Vagina (tissue), 2 donors: ENCODE results near the gene SREK1IP1. TPM values are rescaled to one million over a fixed set of nuclear protein-coding genes. Genes with fewer than 3 reads are reported as not detected.

Source experiments
- DNase-seq, 2 donors: peaks; one replicate each; pipeline ENCODE4 v3.0.0-alpha.2; 2017; ENCODE audit errors: extremely low spot score in 2 of 2
- H3K27ac ChIP-seq: fragments of 200-600 bp; sonication (generic); one replicate; pipeline ENCODE4 v1.5.1; 2019
- H3K27me3 ChIP-seq: fragments of 200-600 bp; sonication (generic); one replicate; pipeline ENCODE4 v1.5.1; 2019
- H3K36me3 ChIP-seq, 2 donors: fragments of 200-600 bp; sonication (generic); one replicate each; pipeline ENCODE4 v1.5.1; 2017 to 2019
- H3K4me1 ChIP-seq: fragments of 200-600 bp; sonication (generic); one replicate; pipeline ENCODE4 v1.5.1; 2019
- H3K4me3 ChIP-seq, 2 donors: fragments of 200-600 bp; sonication (generic); 1 replicate in 1 of 2; 2 replicates in 1 of 2; pipeline ENCODE4 v1.5.1; 2016 to 2019
- H3K9me3 ChIP-seq: fragments of 200-600 bp; sonication (generic); one replicate; pipeline ENCODE4 v1.5.1; 2019
- CTCF ChIP-seq, 3 experiments: fragments of 450-650 bp in 2 of 3; fragments of 200-600 bp in 1 of 3; sonication (generic) in 1 of 3; IDR thresholded peaks; one replicate each; pipeline ENCODE4 v1.5.1; 2017 to 2019; ENCODE audit warnings: antibody characterized with exemption in 3 of 3, mild to moderate bottlenecking in 2 of 3, moderate library complexity in 2 of 3
- POLR2A ChIP-seq, 2 donors: fragments of 450-650 bp; IDR thresholded peaks; one replicate each; pipeline ENCODE4 v1.6.1; 2017; ENCODE audit warnings: antibody characterized with exemption in 2 of 2, mild to moderate bottlenecking in 2 of 2, moderate library complexity in 2 of 2
- POLR2AphosphoS5 ChIP-seq, 2 donors: sonication (generic); formaldehyde crosslinking; IDR thresholded peaks; one replicate each; pipeline ENCODE4 v1.9.0; 2017; ENCODE audit warnings: antibody characterized with exemption in 2 of 2, mild to moderate bottlenecking in 2 of 2, low read depth in 1 of 2; ENCODE audit not compliant: insufficient read depth in 1 of 2
- intact Hi-C: fragments of 100-400 bp; cut with DNase I; formaldehyde crosslinking; loops from one replicate; pipeline ENCODE4 v1.15.1; 2023
- total RNA-seq: library from RNA; depleted of rRNA; stranded (reverse); fragments of >200 nt; gene quantifications from one replicate; pipeline ENCODE4 v1.2.3, GENCODE V29; 2016

Gene SREK1IP1
- total RNA-seq, 1 donor from 2014 or later, result 6.6 TPM

GRCh38 chr5:64767959-64768357 lies 533 bp downstream of the SREK1IP1 start:
- no peak for DNase-seq
- Histone ChIP-seq H3K36me3 (no peaks in the 10 kb centered on the region), H3K4me1 (peaks cover 53% of the 10 kb centered on the region), H3K9me3 (no peaks in the 10 kb centered on the region), H3K27me3 (no peaks in the 10 kb centered on the region), H3K27ac (peak overlapping the region; percentile 84), H3K4me3 (peak overlapping the region; percentile 63 to 70)
- intact Hi-C loops, result no loop called here
- TF ChIP-seq CTCF (IDR thresholded peaks at IDR 0.05), result no peak
- no peak for TF ChIP-seq POLR2AphosphoS5 (IDR thresholded peaks at IDR 0.05; ENCODE audit: insufficient read depth in 1 of 2, low read depth in 1 of 2)
- TF ChIP-seq POLR2A (IDR thresholded peaks at IDR 0.05), result no peak

GRCh38 chr5:64766941-64767340 lies 1.6 kb downstream of the SREK1IP1 start:
- H3K36me3 ChIP-seq, result no peaks in the 10 kb centered on the region
- H3K4me3 ChIP-seq, result peak overlapping the region; percentile 63 to 70
- DNase-seq, result no peak
- peaks cover 53% of the 10 kb centered on the region for H3K4me1 ChIP-seq
- H3K27ac ChIP-seq, result no peak overlapping the region
- H3K9me3 ChIP-seq, result no peaks in the 10 kb centered on the region
- no peak for TF ChIP-seq POLR2A (IDR thresholded peaks at IDR 0.05)
- TF ChIP-seq CTCF (IDR thresholded peaks at IDR 0.05), result no peak
- TF ChIP-seq POLR2AphosphoS5 (IDR thresholded peaks at IDR 0.05; ENCODE audit: insufficient read depth in 1 of 2, low read depth in 1 of 2), result no peak
- intact Hi-C loops, result no loop called here
- no peaks in the 10 kb centered on the region for H3K27me3 ChIP-seq

GRCh38 chr5:64765804-64766504 lies 2.5 kb downstream of the SREK1IP1 start:
- no peaks in the 10 kb centered on the region for H3K9me3 ChIP-seq
- peaks cover 50% of the 10 kb centered on the region for H3K4me1 ChIP-seq
- H3K36me3 ChIP-seq, result no peaks in the 10 kb centered on the region
- intact Hi-C loops, result no loop called here
- no peak for DNase-seq
- H3K4me3 ChIP-seq, result no peak overlapping the region
- no peaks in the 10 kb centered on the region for H3K27me3 ChIP-seq
- TF ChIP-seq POLR2A (IDR thresholded peaks at IDR 0.05), result no peak
- TF ChIP-seq CTCF (IDR thresholded peaks at IDR 0.05), result no peak
- TF ChIP-seq POLR2AphosphoS5 (IDR thresholded peaks at IDR 0.05; ENCODE audit: insufficient read depth in 1 of 2, low read depth in 1 of 2), result no peak
- no peak overlapping the region for H3K27ac ChIP-seq

- no peaks in the 10 kb centered on the region for H3K36me3 ChIP-seq
- H3K27me3 ChIP-seq, result no peaks in the 10 kb centered on the region
- no peak for DNase-seq
- peaks cover 33% of the 10 kb centered on the region for H3K4me1 ChIP-seq
- TF ChIP-seq POLR2AphosphoS5 (IDR thresholded peaks at IDR 0.05; ENCODE audit: insufficient read depth in 1 of 2, low read depth in 1 of 2) (no peak), CTCF (IDR thresholded peaks at IDR 0.05) (no peak), POLR2A (IDR thresholded peaks at IDR 0.05) (no peak)
- intact Hi-C loops, result no loop called here
- H3K9me3 ChIP-seq, result no peaks in the 10 kb centered on the region
- H3K27ac ChIP-seq, result no peak overlapping the region
- H3K4me3 ChIP-seq, result no peak overlapping the region
These were observed 4.5 kb downstream of the SREK1IP1 start for GRCh38 chr5:64763948-64764503.
